ENCODE data around the gene TNNI2.

TNNI2 gene

DNA sequence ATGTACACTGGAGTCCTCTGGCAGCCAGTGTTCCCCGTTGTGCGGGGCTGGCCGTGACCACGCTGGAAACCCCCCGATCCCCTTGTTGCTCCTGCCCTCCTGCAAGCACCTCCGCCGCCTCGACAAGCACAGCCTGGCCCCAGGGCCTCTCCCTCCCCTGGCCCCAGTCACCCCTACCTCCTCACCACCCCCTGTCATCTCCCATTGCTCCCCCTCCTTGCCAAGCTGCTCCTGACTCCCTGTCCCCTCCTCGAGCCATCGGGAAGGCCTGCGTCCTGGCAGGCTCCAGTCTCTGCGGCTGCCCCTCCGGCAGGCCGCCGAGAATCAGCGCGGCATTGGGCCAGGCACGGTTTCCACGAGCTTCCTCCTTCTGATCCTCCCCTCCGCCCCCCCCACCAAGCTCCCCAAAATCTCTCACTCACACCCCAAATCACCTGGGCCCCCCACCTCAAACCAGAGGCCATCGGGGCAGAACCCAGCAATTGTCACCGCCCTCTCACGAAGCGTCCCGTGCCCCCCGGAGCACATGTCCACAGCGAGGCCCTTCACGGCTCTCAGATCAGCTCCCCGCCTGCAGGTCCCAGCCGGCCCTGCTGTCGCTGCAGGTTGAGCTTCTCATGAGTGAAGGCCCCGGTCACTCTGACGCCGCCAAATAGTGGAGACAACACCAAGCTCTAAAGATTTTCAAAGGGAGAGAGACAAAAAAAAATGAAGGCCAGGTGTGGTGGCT lies 8.4 kb downstream of the TNNI2 start:
- no peak for DNase-seq

DNA sequence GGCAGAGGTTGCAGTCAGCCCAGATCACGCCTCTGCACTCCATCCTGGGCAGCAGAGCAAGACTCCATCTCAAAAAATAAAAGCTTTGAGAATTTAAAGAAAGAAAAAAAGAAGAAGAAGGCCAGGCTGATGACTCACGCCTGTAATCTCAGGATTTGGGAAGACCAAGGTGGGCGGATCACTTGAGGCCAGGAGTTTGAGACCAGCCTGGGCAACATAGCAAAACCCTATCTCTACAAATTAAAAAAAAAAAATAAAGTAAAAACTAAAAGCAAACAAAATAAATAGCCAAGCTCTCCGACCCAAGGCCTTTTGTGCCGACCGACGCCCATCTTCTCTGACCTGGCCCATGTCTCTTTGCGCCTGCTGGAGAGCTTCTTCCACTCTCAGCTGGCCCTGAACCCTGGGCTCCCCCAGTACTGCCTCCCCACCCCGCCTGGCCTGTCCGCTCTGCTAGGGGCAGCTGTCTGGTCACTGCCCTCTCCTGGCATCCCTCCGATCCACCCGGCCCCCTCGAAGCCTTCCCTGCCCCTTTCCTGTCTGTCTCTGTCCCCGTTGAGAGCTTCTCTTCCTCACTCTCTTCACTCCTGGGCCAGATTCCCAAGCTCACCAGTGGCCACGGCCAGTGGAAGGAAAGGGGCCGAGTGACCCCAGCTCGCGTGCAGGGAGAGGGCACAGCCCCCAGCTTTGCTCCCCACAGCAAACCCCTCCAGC lies 9.3 kb downstream of the TNNI2 start:
- no peak for DNase-seq

DNA sequence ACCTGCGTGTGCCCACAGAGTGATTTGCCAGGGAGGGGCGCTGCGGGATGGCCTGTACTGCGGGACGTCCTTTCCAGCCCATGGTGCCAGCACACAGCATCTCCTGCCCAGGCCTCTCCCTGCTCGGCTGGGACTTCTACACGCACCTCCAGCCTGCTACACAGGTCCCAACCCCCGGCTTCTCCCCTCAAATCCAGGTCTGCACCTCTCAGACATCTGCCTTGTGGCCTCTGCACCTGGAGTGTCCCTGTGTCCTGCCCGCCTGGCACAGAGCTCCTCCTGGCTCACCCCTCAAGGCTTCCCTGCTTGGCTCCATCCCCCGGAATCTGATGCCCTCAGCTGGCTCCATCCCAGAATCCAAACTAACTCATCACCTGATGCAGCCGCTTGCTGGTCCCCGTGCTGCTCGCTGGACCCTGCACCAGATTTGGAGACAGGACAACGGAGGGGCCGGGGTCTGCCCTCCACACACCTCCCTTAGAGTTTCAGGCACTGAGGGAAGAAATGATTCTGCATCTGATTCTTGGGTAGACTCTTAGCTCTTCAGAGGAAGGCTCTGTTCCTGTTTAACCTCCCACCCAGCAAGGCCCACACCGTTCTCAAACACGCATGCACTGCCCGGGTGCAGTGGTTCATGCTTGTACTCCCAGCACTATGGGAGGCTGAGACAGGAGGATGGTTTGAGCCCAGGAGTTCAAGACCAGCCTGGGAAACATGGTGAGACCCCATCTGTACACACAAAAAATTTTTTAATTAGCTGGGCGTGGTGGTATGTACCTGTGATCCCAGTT lies 10.1 kb downstream of the TNNI2 start:
- DNase-seq = no peak

DNA sequence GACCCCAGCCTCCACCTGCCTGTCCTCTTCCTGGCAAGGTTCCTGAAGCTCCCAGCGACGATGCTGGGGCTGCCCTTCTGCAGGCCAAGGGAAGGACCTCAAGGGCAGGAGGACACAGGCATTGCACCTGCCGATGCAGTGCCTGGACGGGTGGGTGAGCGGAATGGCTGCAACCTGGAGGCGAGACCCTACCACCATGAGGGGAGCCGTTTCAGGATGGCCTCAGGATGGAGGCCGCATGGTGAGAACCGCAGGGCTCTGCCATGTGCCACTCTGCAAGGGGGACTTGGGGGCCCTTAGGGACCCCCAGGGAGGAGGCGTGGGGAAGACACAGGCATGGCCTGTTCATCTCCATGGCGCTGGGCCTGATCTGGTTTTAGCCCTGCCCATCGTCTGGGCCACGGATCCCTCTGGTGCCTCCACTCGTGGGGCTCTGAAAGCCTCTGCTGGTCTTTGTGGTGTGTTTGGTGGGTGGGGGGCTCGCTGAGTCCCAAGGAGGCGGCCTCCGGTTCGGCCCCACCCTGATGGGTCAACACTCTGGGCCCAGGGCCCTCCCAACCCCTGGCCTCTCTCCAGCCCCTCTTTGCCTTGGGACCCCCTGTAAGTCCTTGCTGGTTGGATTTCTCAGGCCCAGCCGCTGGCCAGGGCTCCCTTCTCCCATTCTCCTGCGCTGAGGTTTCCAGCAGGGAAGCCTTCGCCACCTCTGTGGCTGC lies 12.8 kb downstream of the TNNI2 start:
- DNase-seq = no peak

DNA sequence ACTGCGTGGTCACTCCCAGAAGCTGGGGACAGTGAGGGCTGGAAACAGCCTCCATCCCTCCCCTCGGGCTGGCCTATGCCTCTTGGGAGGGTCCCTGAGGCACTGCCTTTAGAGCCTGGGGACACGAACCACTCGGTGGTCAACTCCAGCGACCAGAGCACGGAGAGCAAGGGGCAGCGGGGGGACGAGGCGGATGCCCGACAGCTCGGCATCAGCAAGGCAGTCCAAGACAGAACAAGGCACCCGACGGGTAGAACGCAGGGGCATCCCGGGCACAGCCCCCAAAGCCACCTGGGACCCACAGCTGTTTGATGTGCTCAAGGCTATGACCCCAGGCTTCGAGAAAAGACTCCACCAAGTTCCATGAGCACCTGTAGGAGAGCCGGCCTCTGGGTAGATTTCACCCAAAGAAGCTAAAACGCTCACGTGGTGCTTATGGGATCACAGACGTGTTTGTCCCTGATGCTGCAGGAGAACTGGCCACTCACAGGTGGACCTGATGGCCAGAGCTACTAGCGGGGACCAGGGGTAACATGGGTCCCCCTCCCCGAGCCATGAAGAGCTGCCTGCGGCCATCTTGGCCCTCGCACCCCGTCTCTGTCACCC lies 13.6 kb downstream of the TNNI2 start:
- no peak for DNase-seq

DNA sequence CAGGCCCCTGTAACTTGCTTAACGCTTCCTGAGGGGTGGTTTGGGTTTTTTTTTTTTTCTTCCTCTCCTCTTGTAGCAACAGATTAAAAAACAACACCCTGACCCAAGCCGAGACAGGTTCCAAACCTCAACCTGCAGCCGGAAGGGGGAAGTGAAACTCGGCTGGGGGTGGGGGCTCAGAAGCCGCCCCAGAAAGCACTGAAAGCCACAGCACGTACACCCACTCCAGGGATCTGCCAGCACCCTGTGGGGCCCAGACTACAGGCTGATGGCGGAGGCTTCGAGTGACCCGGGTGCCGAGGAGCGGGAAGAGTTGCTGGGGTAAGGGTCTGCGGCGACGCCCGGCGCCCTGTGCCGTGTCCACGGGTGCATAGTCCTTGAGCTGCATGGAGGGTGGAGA lies 14.1 kb downstream of the TNNI2 start, which contains the start of gene LSP1:
TSS of gene LSP1 (plus strand) at position 208 of the 400 bp plus-strand sequence. CDS start at position 269, 61 bp downstream.
- no peak for DNase-seq

DNA sequence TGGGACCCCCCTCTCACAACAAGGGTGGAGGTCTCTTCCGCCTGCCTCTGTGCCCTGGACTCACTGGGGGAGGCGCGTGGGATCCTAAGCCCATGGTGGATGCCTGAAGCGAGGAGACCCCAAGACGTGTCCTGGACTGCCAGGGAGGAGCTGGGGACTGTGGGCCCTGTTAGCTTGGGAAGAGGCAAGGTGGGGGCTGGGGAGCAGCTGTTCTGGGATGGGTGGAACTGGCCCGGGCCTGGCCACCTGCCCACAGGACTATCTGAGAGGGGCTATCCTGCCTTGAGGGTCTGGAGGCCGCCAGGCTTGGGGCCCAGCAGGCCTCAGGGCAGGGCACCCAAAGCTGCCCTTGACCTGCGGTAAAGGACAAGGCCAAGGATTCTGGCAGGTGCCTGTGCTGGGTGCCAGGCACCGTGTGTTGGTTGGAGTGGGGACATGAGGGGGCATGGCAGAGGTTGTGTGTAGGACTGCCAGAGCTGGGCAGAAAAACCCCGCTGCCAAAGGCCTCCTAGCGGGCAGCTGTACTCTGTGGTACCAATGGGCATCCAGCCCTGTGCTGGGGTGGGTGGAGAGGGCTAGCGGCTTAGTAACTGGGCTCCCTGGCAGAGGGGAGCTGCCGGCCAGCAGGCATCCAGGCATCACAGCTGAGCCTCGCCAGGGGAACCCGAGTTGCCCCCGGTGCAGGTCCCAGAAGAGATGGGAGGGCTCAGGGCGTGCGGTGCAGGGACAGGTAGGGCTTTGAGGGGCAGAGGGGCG lies 14.8 kb downstream of the TNNI2 start:
- DNase-seq = no peak

DNA sequence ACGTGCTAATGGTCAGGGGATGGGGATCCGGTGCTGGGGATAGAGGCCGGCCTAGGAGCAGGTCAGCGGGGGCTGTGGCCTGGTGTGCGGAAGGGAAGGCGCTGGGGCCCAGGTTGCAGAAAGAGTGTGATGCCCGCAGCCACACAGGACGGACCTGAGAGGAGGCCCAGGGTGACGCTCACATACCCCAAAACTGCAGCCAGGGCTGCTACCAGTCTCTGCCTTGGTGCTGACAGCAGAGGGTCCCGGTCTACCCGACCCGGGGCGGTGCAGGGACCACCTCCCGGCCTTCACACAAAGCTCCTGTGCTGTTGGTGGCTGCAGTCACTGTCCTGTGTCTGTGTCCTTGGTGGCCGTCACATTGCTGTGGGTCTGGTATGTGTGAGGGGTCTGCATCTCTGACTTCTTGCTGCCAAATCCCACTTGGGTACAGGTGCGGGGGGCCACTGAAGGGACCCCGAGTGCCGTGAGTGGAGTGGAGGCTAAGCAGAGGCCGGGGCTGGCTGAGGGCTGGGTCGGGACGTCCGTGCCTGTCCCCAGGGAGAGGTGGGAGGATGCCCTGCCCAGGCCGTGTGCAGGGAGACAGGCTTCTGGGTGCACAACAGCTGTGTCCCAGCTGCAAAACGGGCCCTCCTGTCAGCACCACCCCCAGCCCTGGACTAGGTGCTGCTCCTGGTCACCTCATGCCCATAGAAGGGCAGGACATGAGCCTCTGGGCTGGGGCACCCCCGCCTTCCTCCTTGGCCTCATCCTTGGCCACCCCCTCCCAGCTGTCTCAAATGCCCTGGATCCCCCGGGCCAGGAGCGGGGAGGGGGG lies 15.6 kb downstream of the TNNI2 start:
- no peak for DNase-seq

DNA sequence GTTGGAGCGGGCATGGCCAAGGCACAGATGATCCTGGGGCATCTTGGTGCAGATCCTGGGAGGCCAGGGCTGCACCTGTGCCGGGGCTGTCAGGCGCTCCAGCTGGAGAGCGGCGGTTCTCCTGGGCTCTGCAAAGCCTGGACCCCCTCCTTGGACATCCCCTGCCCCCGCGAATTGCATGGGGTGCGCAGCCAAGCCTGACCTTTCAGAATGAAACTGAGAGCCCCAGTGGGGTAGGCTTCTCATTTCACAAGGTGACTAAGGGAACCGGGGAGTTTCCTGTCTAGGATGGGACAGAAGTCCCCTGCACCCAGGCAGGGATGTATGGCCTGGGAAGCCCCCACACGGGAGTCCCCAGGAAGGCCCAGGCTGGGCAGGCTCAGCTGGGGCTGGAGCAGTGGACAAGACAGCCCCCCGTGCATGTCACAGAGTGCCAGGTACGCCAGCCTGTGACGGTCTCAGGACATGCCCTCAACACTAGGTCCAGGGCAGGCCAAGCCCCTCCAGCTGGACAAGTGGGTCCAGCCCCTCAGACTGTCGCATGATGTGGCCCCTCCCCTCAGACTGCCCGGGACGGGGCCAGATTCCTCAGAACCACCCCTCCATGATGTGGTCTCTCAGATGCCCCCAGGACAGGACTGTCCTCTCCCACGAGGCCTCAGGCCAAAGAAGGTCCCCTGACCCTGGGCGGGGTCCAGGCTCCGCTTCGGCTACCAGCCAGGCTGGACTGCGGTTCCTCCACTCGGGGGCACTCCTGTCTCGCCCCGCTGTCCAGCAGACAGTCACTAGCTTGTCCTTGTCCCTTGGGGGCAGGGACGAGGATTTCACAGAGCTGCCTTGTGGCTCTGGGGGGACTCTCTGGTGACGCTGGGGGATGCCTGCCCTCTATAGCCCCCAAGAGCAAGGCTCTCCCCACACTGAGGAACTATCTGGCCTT lies 16.4 kb downstream of the TNNI2 start:
- DNase-seq = no peak

DNA sequence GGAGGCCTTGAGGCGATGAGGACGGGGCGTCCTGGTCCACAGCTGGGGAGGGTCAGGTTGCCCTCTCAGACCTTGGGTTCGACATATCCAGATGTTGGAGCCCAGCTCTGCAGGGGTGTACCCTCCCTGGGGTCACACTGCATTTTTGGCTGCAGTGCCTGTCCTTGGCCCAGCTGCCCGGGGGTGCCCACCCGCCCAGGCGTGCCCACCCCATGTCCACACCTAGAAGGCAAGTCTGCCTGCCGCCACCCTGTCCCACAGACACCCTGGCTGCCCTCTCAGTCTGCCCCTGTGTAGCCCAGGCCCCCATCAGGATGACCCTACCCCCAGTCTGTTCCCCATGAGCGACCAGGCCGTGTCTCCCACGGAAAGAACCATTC lies 17.1 kb downstream of the TNNI2 start:
- no peak for DNase-seq

DNA sequence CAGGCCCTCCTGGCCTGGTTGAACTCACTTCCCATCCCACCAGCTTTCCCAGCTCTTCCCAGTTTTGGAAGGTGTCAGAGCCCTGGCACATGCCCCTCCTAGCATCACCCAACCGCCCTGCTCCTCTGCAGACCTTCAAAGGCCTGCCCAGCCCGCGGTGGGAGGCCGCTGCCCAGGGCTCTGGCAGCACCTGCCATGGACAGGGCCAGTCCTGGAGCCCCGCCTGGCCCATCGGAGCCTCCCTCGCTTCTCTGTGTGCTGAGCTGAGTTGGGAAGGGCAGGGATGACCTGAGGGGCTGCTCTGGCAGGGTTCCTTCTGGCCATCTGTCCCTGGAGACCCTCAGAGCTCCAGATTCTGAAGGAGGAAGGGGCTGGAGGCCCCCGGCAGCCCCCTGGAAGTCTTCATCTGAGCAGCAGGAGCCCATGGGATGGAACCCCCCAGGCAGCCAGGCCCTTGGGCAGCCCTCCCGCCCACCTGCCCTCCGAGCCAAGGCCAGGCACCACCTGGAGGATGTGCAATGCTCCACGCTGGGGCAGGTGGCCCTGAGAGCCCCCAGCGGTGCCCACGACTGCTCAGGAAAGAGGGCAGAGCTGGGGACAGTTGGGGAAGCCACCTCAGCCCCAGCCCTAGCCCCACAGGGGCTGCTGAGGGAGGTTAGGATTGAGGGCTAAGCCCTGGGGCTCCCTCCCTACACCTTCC lies 17.7 kb downstream of the TNNI2 start:
- DNase-seq = no peak

DNA sequence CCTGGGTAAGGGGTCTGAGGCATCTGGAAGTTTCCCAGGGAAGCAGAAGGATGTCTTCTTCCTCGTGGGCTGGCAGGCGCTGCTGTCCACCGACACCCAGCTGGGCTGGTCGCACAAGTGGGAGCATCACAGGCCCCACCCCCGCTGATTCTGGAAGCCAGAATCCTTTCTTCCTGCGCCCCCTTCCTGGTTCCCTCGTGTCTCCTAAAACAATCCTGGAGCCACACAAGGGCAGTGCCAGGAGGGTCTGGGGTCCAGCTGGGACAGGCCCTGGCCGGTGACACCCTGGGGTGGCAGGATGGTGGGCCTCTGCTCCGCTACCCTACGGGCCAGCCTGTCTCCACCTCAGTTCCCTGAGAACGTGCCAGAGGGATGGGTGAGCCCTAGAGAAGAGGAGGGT lies 18.3 kb downstream of the TNNI2 start:
- DNase-seq = no peak

DNA sequence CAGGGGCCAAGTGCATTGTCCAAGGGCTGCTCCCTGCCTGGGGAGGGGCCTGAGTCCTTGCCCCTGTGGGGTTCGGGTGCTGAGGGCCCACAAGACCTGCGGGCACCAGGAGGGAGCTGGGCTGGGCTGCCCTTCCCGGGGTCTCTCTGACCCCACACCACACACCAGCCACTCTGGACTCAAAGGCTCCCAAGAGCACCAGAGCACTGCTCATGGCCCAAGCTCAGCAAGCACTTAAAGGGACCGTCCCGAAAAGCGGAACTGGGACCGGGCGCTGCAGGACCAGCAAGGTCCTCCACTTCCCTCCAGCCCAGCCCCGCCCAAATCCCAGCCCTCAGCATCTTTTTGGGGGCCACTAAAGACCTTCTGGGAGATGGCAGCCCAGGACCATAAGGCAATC lies 19.4 kb downstream of the TNNI2 start:
- no peak for DNase-seq

DNA sequence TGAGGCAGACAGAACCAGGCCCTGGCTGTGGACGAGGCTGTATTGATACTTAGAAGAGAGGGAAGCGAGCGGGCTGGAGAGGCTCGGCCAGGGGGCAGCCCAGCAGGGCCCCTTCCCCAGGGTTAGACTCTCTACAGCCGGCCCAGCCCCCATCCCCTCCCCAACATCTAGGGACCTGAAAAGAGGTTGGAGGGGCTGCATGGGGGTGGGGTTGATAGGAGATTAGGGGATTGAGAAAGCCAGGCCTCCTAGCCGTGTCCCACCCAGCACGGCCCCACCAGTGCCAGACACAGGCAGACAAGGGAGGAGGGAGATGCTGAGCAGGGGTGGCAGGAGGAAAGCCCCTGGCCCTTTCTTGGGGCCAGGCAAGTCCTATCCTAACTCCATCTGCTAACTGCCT lies 19.8 kb downstream of the TNNI2 start:
- DNase-seq = no peak

DNA sequence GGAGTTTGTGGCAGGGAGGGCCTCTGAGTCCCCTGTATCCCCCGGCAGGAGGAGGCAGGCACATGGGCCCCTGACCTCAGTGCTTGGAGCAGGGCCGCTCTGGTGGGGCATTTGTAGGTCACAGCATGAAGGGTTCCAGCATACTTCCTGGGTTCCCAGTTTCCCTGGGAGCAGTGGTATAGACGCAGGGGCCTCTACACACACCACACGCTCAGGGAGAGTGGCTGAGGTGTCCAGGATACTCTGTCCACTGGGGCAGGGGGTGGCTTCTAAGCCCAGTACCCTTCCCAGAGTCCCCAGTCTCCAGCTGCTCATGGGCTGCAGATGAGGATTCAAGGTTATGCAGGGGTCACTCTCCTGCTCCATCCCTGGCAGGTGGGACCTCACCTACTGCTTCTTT lies 20.2 kb downstream of the TNNI2 start:
- DNase-seq = no peak

DNA sequence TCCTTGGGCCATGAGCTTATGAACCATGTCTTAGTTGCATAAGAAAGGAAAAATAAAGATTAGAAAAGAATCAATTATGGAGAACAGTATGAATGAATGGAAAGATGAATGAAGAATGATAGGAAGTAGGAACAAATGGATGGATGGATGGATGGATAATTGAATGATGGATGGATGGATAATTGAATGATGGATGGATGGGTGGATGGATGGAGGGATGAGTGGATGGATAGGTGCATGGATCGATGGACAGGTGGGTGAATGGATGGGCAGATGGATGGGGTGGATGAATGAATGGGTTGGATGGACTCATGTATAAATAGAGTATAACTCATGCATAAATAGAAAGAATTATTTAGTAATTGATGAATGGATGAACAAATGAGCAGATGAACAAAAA lies 21.3 kb downstream of the TNNI2 start:
- no peak for DNase-seq

DNA sequence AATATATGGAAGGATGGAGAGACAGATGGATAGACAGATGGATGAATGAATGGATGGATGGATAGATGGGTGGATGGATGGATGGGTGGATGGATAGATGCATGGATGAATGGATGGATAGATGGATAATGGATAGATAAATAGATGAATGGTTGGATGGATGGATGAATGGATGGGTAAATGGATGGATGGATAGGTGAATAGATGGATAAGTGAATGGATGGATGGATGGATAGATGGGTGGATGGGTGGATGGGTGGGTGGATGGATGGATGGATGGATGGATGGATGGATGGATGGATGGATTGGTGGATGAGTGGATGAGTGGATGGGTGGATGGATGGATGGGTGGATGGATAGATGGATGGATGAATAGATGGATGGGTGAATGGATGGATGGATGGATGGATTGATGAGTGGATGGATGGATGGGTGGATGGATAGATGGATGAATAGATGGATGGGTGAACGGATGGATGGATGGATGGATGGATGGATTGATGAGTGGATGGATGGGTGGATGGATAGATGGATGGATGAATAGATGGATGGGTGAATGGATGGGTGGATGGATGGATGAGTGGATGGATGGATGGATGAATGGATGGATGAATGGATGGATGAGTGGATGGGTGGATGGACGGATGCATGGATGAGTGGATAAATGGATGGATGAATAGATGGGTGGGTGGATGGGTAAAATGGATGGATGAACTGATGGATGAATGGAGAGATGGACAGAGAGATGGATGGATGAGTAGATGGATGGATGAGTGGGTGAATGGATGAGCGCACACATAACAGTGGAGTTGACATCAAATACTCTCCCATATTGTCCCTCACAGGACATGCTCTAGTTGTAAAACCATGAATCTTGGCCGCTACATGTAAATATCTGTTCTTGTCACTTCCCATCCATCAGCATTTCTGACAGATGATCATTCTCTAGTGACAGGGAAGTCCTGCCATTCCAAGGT lies 22.9 kb downstream of the TNNI2 start:
- no peak for DNase-seq
